ENCODE results near the gene PGD.

- TF ChIP-seq CTCF (IDR thresholded peaks at IDR 0.05; ENCODE audit: low read length), result no peak
- no peak for TF ChIP-seq EZH2 (IDR thresholded peaks at IDR 0.05; ENCODE audit: borderline replicate concordance, low read length)
Measured at GRCh38 chr1:10400013-10400412, 1.1 kb downstream of the PGD start.

Data from OCI-LY1 (cell line).